ENCODE measurements around the gene PRSS12.

DNA sequence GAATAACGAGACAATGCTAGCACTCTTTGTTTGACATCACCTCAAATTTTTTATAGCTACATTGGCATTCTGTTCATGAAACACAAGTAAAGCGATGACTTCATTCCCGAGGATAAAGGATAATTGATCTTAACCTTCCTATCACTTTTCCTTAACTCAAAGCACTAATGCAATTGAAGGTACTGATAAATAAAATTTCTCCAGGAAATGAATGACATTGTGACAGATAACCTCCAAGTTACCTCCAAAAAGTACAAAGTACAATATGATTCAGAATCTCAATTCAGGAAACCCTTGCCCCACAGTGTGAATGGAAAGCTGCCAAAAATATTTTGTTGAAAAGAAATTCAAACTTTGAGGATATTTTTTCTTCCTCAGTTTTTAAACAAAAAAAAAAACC, 1.8 kb downstream of the PRSS12 start:
- TF ChIP-seq, protein P1, sequence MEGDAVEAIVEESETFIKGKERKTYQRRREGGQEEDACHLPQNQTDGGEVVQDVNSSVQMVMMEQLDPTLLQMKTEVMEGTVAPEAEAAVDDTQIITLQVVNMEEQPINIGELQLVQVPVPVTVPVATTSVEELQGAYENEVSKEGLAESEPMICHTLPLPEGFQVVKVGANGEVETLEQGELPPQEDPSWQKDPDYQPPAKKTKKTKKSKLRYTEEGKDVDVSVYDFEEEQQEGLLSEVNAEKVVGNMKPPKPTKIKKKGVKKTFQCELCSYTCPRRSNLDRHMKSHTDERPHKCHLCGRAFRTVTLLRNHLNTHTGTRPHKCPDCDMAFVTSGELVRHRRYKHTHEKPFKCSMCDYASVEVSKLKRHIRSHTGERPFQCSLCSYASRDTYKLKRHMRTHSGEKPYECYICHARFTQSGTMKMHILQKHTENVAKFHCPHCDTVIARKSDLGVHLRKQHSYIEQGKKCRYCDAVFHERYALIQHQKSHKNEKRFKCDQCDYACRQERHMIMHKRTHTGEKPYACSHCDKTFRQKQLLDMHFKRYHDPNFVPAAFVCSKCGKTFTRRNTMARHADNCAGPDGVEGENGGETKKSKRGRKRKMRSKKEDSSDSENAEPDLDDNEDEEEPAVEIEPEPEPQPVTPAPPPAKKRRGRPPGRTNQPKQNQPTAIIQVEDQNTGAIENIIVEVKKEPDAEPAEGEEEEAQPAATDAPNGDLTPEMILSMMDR (conservative IDR thresholded peaks at IDR 0.05 in 1 of 2, IDR thresholded peaks at IDR 0.05 in 1 of 2; ENCODE audit: extremely low read depth in 1 of 2, insufficient read depth in 1 of 2, low read depth in 1 of 2, low read length in 2 of 2): no peak
- TF ChIP-seq EZH2 (IDR thresholded peaks at IDR 0.05; ENCODE audit: borderline replicate concordance, low read length): no peak
